Fibroblast of gingiva (primary cell): ENCODE data around the gene IPO4.
"Not testable (repeated sequence)": the region's sequence is repeated elsewhere in the genome, so short reads cannot be mapped to it uniquely, and the experiment has no call there.

Experiments
- DNase-seq: peaks from one replicate; pipeline ENCODE4 v3.0.0-alpha.2; 2011; ENCODE audit warnings: low read depth

The IPO4 gene

DNA sequence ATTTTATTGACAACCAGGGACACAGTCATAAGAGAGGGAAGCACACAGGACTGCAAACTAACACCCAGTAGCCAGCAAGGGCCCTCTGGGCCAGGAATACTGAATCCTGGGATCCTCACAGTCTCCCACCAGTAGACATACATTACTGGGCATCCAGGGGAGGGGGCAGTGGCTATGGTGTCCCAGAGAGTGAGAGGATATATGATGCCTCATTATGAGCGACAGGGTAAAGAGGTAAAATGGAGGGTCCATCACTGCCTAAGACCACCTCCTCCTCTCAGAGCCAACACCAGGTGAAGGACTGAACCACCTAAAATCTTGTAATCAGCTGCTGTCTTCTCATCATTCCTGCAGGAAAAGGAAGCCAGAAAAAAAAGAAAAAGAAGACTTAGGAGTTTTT, 28.3 kb upstream of the IPO4 start:
- DNase-seq = not testable (repeated sequence)

DNA sequence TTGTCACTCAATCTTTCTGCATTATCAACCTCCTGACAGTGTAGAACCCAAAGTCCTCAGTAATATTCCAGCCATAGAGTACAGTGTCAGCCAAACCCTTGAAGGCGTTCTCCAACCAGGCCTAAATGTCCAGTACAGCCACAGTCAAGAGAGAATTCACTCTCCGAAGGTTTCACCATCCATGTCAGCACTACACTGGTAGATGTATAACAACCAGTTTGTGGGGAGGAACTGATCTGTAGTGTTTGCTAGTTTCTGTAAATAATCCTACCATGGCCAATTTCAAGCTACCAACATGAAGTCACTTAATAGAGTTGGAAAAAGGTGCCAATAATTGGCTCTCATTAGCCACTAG, 27.7 kb upstream of the IPO4 start:
- DNase-seq = no peak

DNA sequence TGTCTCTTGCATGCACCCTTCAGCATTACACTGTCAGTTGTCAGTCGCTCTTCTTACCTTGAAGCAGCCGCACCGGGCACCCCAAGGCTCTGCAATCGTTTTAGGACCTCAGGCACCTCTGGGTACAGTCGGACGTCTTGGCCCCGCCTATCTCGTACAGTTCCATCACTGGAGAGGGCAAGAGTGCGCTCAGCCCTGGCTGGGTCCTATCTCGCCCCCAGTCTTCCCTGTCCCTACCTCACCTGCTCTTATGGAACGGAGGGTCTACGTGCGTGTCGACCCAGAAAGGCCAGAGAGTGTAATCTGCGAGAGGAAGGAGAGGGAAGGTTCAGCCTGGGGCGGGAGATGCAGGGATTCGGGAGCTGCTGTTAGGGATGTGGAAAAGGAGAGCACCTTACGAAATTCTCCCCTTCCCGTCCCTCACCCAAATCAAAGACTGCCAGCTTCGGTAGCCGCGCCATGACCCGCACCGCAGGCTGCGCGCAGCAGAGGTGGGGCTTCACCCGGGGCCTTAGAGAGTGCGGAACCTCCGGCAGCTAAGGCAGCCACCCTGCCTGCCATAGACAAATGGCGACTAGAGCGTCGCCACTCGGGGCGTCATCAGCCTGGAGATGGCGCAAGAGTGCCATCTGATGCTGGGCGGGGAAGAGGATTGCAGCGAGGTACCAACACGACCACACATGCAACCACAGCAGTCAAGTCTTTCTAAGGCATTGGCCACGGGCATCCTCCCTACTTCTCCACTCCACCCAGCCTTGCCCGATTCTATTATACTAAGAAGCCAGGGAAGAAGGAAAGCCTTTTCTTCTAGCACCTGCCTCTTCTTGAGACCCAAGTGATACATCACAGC, 27.1 kb upstream of the IPO4 start, which contains the start of gene MDP1:
Gene MDP1 (minus strand): TSS at position 572 of the 850 bp plus-strand sequence. CDS start 111 bp downstream, at position 461.
- DNase-seq = peak; percentile 87

DNA sequence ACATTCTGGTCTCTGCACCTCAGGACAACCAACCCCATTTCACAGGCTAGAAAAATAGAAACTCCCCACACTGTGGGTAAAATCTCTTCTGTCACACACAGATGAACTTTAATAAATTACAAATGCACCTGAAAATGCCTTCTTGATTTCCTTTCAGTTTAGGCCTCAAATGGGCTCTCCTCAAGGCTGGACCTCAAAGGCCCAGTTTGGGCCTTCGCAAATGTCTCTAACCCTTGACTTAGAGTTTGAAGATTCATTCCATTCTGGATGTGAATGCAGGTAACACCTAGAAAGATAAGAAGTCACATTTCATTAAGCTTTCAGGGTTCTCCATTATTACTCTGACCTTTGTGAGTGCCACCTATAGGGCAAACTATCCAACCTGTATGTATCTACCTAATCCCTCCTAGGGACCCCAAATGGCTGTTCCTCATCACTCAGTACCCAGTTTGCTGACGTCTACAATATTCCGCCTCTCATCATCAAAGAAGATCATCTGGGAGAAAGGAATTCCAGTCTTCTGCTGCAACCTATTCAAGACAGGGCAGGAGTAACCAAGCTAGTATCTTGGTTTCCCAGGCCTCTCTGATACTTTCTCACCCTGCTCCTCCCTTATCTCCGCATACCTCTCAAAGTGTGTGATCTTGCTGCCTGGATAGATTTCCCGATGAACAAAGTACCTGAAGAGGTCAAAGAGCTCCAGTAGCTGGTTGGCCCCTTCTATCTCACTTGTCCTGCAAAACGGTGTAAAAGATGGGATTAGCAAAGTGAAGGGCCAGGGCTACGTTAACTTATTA, 25.4 kb upstream of the IPO4 start:
- no peak for DNase-seq

DNA sequence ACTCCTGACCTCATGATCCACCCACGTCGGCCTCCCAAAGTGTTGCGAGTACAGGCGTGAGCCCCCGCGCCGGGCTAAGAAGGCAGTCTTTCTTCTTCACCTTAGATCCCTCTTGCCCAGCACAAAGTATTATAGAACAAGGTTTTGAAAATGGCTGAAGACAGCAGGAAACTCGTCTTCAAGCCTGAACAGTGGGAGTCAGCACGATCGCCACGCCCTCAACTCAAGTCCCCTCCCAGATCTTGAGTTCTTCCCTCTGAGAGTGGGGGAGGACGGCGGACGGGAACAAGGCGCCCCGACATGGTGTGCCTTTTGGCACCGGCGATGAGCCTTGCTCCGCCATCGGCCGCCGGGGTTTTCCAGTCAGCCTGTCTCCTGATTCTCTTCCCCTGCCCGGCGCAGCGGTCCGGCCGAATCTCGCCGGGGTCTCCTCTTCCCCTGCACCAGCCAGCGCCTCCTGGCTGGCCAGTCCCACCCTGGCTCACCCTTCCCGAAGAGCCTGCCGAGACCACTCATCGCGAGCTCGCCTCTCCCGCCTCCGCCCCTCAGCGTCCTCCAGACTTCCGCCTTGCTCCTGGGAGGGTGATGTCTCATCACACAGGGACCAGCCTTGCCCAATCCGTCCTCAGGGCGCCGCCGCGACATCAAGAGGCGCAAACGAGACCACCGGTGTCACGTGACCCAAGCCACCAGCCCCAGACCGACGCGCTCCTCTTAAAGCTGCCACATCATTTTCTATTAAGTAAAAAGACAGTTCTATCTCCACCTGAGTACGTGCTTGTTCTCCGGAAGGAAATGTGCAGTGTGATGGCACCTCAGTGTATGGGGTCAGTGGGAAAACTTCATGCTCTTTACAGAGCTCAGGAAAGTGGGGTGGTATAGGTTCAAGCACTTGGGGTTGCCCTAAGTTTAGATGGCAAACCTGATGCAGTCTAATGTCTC, 24.6 kb upstream of the IPO4 start, which contains the start of gene CHMP4A:
Gene CHMP4A (minus strand): TSS at position 565 of the 942 bp plus-strand sequence. CDS start 49 bp downstream, at position 516.
- peak; percentile 98 for DNase-seq

DNA sequence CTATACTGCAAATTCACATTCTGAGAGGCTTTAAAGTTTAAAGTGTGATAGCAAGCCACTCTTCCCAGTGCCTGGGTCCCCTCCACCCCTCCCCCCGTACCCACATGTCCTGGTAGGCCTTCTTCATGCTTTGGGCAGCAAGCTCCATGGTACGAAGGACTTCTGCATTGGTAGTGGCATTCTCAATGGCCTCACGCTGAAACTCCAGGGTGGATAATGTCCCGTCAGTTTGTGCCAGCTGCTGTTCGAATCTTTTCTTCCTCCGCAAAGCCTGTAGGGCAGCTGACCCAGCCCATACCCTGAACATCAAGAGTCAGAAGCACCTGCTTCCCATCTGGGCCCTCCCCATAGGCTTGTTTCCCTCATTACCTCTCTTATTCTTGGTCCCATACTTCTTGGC, 22.7 kb upstream of the IPO4 start:
- no peak for DNase-seq

DNA sequence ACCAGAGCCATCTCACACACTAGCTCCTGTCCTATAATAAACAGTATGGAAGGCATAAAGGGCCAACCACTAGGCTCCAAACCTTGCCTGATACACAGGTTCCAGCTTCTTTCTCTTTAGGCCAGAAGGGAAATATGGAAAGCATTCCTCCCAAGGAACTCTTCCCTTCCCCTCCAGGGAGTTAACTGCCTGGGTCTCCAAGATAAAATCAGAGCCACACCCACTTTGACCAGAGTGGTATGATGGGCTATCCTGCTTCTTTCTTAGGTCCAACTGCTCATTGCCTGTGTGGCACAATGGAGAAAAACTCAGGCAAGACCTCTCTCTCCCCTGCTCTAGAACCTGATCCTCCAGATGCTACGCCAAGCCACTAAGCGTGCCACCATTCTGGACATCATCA, 19.0 kb upstream of the IPO4 start:
- DNase-seq = no peak

DNA sequence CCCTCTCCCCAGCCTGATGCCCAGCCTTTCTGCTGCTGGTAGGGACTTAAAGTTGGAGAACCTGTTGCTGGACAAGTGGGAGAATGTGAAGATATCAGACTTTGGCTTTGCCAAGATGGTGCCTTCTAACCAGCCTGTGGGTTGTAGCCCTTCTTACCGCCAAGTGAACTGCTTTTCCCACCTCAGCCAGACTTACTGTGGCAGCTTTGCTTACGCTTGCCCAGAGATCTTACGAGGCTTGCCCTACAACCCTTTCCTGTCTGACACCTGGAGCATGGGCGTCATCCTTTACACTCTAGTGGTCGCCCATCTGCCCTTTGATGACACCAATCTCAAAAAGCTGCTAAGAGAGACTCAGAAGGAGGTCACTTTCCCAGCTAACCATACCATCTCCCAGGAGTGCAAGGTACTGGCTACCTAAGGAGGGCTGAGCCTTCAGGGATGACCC, 18.5 kb upstream of the IPO4 start:
- DNase-seq = no peak

DNA sequence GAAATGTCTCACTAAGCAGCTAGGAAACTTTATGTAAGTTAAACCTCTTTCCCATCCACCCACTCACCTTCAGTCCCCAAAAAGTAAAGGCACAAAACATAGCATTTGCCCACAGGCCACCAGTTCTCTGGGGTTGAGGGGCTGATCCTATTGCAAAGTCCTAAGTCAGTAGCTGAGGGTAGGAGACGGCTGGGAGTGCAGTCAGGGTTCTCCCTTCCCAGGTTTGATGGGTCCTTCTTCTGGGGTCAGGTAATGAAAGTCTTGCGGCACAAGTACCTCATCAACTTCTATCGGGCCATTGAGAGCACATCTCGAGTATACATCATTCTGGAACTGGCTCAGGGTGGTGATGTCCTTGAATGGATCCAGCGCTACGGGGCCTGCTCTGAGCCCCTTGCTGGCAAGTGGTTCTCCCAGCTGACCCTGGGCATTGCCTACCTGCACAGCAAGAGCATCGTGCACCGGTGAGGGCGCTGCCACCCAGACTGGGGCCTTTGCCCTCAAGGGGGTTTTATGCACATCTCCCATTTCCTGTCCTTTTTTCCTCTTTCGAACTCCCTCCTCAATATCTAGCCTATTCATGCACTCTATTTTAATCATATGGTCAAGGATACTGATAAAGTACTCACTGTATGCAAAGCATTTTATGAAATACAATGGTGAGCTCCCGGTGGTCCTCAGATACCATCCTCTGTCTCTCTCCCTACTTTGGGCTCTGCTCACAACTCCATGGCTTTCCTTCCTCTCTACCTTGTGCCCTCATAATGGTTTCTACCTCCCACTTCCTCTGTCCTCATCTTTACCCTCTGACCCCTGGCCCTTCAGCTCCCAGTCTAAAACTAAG, 17.9 kb upstream of the IPO4 start:
- DNase-seq = no peak

DNA sequence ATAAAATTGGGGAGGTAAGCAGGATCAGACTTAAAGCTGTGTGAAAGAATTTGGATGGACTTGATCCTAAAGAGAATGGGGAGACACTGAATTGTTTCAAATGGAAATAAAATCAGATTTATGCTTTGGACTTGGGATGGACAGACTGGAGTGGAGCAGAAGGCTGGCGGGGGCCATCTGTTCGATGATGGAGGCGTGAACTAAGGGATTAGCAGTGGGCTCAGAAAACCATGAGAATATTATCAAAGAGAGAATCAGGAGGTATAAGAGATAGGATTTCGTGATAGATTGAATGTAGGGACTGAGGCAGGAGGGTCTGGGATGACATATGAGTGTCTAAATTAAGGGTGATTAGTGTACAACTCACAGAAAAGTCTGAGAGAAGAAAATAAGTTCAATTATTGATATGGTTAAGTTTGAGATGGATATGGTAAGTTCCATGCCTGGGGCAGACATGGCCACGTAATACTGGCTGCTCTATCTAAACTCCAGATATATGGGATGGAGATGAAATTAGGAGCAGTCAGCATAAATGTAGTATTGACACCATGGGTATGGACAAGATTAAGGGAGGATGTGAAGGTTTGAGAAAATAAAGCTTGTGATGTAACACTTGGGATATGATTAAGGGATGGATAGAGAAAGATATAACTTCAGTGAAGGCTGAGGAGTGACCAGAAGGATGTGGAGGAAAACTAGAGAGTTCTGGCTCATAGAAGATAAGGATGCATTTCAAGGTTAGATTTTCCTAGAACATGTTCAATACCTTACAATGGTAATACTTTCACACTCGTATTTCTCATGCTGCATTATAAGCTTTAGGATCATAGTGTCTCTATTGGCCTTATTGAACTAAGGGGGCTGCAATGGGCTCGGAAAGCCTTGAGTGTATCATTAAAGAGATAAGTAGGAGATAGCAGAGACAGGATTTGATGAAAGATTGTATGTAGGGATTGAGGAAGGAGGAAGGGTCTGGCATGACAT, 15.8 kb upstream of the IPO4 start:
- no peak for DNase-seq

DNA sequence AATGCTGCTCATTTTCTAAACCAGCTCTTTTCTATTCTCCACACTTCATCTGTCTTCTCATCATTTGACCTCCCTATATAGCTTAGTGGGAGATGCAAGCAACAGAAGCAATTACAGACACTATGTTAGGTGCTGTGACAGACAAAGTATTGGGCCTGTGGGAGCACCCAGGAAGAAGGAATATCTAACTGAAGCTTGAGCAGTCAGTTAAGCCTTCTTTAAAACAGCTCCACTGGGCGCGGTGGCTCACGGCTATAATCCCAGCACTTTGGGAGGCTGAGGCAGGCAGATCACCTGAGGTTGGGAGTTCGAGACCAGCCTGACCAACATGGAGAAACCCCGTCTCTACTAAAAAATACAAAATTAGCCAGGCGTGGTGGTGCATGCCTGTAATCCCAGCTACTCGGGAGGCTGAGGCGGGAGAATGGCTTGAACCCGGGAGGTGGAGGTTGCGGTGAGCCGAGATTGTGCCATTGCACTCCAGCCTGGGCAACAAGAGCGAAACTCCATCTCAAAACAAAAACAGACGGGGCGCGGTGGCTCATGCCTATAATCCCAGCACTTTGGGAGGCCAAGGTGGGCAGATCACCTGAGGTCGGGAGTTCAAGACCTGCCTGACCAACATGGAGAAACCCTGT, 14.8 kb upstream of the IPO4 start:
- DNase-seq = not testable (repeated sequence)

DNA sequence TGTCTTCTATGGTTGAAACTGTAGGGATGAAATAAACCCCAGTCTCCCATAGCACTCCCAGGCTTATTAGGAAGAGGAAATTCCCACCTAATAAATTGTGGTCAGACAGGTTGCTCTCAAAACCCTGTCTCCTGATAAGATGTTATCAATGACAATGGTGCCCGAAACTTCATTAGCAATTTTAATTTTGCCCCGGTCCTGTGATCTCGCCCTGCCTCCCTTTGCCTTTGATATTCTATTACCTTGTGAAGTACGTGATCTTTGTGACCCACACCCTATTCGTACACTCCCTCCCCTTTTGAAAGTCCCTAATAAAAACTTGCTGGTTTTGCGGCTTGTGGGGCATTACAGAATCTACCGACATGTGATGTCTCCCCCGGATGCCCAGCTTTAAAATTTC, 13.9 kb upstream of the IPO4 start:
- DNase-seq = not testable (repeated sequence)

DNA sequence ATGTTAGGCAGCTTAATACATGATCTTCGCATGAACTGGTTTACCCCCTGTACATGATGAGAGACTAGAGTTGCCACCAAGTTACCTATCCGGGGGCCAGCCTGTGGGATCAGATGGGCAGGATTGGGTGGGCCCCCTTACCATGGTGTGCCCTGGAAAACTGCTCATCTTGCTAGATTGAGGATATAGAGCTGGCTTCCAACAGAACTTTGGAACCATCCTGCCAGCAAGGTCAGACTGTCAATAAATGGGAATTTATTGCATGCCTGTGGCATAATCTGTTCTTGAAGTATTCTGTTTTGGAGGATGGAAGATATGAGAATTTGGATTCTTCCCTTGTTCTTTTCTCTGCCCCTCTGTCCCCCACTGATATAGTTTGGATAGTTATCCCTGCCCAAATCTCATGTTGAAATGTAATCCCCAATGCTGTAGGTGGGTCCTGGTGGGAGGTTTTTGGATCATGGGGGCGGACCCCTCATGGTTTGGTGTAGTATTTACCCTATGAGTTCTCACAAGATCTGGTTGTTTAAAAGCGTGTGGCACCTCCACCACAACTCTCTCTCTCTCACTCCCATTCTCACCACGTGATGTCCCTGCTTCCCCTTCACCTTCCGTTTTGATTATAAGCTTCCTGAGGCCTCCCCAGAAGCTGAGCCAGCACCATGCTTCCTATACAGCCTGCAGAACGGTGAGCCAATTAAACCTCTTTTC, 10.4 kb upstream of the IPO4 start:
- DNase-seq = no peak

DNA sequence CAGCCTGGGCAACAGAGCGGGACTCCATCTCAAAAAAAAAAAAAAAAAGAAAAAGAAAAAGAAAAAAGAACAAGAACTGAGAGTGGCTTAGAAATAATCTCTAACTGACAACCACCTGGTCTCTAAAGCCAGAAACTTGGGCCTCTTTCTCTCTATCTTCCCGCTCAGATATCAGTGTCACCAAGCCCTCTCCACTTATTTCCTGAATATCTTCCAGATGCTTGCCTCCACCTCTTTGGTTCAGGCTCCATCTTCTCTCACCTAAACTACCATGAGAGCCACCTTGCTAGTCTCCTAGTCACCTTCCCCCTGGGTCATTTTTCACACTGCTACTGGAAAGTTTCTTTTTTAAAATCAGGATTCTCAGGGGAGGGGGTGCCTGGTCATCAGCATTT, 8.4 kb upstream of the IPO4 start:
- no peak for DNase-seq

DNA sequence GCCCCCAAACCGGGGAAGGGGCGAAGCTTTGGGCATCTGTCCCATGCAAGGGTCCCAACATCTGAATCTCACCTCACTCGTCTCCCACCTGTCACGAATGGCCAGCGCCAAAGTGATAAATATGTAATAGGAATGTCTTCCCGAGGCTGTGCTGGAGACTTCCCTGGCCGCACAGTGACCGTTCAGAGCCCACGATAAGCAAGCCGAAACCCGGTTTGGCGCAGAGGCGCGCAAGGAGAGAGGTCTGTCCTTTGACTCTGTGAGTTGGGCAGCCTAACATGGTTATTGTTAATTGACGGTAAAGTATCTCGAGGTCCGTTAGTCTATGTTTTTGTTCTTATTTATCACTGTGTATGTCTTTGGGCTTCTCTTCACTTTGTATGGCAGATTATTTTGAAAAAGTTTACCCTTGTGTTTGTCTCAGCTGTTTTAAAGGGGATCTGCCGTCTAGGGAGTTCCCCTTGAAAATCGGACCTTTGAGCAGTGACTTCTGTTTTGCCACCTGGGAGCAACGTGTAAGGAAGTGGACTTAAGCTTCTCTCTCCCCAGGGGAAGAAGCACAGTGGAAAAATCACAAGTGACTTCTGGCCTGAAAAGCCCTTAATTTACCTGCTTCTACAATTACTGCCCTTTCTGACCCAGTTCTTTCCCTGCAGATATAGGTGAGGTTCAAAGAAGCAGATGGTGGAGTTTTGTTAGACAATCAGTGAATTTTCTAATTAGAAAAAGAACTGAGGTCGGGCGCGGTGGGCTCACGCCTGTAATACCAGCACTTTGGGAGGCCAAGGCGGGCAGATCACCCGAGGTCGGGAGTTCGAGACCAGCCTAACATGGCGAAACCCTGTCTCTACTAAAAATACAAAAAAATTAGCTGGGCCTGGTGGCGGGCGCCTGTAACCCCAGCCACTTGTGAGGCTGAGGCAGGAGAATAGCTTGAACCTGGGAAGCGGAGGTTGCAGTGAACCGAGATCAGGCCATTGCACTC, 7.7 kb upstream of the IPO4 start:
- no peak for DNase-seq

DNA sequence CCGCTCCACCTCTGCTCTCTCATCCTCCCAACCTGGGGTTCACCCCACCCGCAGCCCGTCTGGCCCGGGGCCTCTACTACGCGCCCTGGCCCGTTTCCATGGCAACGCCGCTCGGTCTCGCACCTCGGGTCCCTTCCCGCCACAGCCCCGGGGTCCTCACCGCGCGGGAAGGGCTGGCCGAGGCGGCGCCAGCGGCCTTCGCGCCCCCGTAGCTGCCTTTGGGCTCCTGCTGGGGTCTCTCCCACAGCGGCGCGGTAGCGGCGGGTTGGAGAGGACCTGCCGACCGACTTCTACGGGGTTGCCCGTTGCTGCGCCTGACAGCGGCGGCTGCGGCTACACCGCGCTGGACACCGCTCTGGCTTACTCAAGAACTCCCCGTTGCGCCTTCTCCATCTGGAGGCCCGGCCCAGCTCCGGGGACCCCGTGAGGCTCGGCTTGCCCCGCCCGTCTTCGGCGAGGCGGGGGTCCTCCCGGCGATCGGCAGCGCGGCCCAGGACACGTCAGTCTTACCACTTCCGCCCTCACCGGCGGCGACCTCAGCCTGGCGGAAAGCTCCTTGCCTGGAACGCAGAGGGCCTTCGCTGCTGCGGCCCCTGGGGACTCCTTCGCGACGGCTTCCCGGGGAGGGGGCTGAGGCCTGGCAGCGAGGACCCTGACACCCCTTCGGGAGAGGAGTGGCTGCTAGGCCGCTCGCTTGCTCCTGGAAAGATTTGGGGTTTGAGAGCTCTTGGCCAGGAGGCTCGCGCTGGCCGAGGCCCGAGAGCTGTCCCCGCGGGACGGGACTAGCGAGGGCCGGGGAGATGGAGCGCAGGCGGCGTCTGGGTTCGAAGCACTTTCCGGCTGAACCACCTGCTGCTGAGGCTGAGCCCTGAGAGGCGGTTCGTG, 6.8 kb upstream of the IPO4 start, which contains the start of gene TM9SF1:
Gene TM9SF1 (minus strand): TSS at position 256 of the 885 bp plus-strand sequence. CDS start 422 bp downstream, outside the sequence.
- DNase-seq = peak; percentile 90
